Epithelial cell of esophagus (primary cell): ENCODE results near the gene PRKD1.

Source experiments
- DNase-seq: peaks from one replicate; pipeline ENCODE4 v3.0.0; 2010; ENCODE audit warnings: low read depth
- H3K4me3 ChIP-seq: 2 replicates; pipeline ENCODE4 v1.5.1; 2011; ENCODE audit warnings: mild to moderate bottlenecking, low read length, control low read depth
- TF ChIP-seq, protein P1 (sequence below): IDR thresholded peaks from 2 replicates; pipeline ENCODE4 v1.5.1; 2011; ENCODE audit warnings: low read depth, mild to moderate bottlenecking, low read length, control low read depth, inconsistent platforms; ENCODE audit not compliant: insufficient read depth; ENCODE audit errors: missing control alignments

The PRKD1 gene

DNA sequence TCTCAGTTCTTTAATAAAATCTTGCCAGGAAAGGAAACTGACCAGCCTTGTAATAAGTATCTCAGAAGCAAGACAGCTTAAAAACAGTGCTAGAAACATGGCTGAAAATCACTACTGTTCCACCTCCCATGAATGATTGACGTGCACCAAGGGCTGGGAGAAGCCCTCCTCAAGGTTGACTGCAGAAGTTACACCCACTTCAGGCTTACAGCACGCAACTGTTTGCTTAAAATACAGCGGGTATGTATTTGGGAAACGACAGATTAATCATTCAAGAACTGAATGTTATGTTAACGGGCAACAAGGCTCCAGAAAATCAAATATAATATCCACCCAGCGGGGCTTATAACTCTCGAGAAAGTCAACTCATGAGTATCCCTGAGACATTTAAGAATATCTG is 22.1 kb downstream of the PRKD1 start:
- DNase-seq: no peak
- TF ChIP-seq, protein P1, sequence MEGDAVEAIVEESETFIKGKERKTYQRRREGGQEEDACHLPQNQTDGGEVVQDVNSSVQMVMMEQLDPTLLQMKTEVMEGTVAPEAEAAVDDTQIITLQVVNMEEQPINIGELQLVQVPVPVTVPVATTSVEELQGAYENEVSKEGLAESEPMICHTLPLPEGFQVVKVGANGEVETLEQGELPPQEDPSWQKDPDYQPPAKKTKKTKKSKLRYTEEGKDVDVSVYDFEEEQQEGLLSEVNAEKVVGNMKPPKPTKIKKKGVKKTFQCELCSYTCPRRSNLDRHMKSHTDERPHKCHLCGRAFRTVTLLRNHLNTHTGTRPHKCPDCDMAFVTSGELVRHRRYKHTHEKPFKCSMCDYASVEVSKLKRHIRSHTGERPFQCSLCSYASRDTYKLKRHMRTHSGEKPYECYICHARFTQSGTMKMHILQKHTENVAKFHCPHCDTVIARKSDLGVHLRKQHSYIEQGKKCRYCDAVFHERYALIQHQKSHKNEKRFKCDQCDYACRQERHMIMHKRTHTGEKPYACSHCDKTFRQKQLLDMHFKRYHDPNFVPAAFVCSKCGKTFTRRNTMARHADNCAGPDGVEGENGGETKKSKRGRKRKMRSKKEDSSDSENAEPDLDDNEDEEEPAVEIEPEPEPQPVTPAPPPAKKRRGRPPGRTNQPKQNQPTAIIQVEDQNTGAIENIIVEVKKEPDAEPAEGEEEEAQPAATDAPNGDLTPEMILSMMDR: no peak
- no peak overlapping the region for H3K4me3 ChIP-seq

DNA sequence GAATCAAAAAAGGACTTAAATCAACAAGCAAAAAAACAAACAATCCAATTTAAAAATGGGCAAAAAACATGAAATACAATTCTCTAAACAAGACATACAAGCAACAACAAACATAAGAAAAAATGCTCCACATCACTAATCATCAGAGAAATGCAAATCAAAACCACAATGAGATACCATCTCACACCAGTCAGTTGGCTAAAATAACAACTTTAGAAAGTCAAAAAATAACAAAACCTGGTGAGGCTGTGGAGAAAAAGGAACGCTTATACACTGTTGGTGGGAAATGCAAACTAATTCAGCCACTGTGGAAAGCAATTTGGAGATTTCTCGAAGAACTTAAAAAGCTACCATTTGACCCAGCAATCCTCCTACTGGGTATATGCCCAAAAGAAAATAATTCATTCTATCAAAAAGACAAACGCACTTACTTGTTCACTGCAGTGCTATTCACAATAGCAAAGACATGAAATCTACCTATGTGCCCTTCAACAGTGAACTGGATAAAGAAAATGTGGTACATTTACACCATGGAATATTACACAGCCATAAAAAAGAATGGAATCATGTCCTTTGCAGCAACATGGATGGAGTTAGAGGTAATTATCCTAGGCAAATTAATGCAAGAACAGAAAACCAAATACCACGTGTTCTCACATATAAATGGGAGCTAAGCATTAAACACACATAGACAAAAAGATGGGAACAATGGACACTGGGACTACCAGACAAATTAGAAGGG is 26.9 kb downstream of the PRKD1 start:
- TF ChIP-seq, protein P1: no peak
- DNase-seq: no peak
- no peak overlapping the region for H3K4me3 ChIP-seq

DNA sequence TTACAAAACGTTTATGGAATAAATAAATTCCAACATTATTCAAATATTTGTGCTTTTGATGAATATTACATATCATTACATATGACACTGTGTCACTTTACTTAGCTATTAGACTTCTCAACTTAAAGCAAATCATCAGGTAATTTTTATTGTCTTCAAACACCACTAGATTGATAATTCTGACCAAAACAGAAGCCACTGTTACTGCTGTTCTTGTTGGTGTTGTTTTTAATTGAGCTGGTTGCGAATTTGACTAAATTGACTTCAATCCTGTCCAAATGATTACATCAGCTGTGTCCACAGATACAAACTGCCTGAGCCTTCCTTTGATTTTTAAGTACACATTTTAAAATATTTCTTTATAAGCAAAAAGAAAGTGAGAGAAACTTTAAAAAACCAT is 29.2 kb downstream of the PRKD1 start:
- TF ChIP-seq, protein P1: no peak
- H3K4me3 ChIP-seq: no peak overlapping the region
- DNase-seq: no peak

DNA sequence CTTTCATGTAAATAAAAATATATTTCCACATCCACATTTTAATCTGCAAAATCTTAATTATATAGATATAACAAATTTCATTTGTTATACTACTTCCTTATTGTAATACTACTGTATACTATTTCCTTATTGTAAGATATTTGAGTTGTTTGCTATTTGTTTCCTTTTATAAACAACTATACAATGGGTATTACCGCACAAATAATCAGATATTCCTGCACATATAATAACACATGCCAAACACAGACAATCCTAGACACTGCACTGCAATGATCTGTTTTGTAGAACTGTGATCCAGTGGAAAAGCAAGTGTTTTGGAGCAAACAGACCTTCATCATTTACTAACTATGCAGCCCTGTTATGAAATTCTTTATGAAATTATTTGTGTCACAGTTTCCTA is 30.5 kb downstream of the PRKD1 start:
- TF ChIP-seq, protein P1: no peak
- no peak overlapping the region for H3K4me3 ChIP-seq
- DNase-seq: no peak

DNA sequence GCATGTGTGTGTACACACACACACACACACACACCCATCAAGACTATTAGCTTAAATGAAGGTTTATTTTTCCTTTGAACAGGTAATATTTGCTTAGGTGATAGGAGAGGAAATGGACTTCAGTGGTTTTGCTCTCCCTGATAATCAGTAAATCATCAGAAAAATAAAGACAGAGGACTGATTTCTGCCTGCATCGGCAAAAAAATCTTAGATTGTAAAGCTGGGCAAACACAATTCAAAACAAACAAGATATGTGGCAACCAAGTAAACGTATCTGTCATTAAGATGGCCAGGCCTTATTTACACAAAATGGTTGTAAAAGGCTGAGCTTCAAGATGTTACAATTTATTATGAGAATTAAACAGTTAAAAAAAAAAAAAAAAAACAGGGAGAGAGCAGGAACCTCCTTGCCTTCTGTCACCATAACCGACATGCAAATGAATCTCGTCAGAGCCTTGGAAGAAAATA is 31.3 kb downstream of the PRKD1 start:
- H3K4me3 ChIP-seq: no peak overlapping the region
- no peak for DNase-seq
- TF ChIP-seq, protein P1: no peak

DNA sequence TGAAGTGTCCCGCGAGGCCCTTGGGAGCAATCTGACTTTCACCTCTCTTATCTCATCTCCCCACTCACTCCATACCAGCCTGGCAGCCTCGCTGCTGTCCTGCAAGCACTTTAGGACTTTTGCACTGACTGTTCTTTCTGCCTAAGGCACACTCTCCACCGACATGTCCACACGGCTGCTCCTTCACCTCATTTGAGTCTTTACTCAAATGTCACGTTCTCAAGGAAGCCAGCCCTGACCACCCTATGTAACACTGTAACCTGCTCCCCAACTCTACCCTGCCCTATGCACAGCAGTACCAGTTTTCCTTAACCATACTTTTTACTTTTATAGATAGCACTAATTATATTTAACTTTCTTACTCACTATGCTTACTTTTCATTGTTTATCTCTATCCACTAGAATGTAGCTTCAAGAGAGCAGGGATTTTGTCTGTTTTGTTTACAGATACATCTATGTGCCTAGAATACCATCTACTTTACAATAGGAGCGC is 32.0 kb downstream of the PRKD1 start:
- TF ChIP-seq, protein P1: no peak
- H3K4me3 ChIP-seq: no peak overlapping the region
- no peak for DNase-seq

DNA sequence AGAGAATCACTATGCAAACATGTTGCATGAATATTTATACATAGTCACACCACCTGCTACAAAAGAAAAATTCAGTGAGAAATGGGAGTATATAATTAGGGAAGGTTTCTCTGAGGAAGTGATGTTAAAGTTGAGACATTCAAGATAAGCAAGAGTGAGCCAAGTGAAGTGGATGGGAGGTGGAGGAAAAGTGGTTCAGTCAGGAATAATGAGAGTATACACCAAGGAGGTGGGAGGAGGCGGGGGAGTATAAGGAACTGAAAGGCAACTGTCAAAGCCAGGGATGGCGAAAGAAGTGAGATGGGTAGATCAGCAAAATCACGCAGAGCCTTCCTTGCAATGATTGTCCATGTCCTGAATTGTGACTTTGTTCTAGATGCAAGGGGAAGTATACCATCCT is 33.7 kb downstream of the PRKD1 start:
- DNase-seq: no peak
- TF ChIP-seq, protein P1: no peak
- H3K4me3 ChIP-seq: no peak overlapping the region
